Activated CD8-positive, alpha-beta memory T cell treated with anti-CD3 and anti-CD28 coated beads, Interleukin-2, amount 10 ng/mL, durations not matched to agents 7 days and 5 days (primary cell): Measurements from ENCODE around the gene FASTKD2. TPM values are rescaled to one million over a fixed set of nuclear protein-coding genes. Genes with fewer than 3 reads are reported as not detected.
A peak's percentile ranks its signal among the peaks of the same experiment; 100 is the strongest.

ENCODE experiments used
- ATAC-seq: fragments of 150-1000 bp; cut with Tn5 transposase; one replicate; pipeline ENCODE4 v1.10.0; 2021; ENCODE audit warnings: moderate library complexity
- CTCF ChIA-PET: fragments of 350-600 bp; sonication (Branson Sonifier 250); formaldehyde crosslinking; loops from one replicate; lab custom pipeline; 2021; ENCODE audit warnings: antibody characterized with exemption; lab: Charles Lee
- DNase-seq: peaks from one replicate; pipeline ENCODE4 v3.0.0-alpha.2; 2020
- H3K27ac Mint-ChIP-seq: one replicate; pipeline ENCODE4 v1.8.0; 2021; ENCODE audit warnings: mild to moderate bottlenecking, mixed read lengths
- H3K27me3 Mint-ChIP-seq: one replicate; pipeline ENCODE4 v1.8.0; 2021; ENCODE audit warnings: mixed read lengths
- H3K36me3 Mint-ChIP-seq: one replicate; pipeline ENCODE4 v1.8.0; 2021; ENCODE audit warnings: mild to moderate bottlenecking, mixed read lengths
- H3K4me1 Mint-ChIP-seq: one replicate; pipeline ENCODE4 v1.8.0; 2021; ENCODE audit warnings: mixed read lengths
- H3K4me3 Mint-ChIP-seq: one replicate; pipeline ENCODE4 v1.8.0; 2021; ENCODE audit warnings: mild to moderate bottlenecking, moderate library complexity, mixed read lengths
- H3K9me3 Mint-ChIP-seq: one replicate; pipeline ENCODE4 v1.8.0; 2022; ENCODE audit warnings: low read depth, mixed read lengths
- total RNA-seq, 2 experiments: library from RNA; stranded (reverse); gene quantifications; one replicate each; pipeline ENCODE4 v1.2.3, GENCODE V29; 2021

Gene FASTKD2
- total RNA-seq, 2 experiments from 2014 or later, result 18.8 to 23.9 TPM

GRCh38 chr2:206764673-206765241, 649 bp upstream of the FASTKD2 start:
- CTCF ChIA-PET, result interaction anchor here (0.9 to 1.6 kb wide), 5 partner anchors 10 to 36 kb away, joined by 3 to 10 read pairs (median 4); no protein-coding TSS in a partner anchor
- Mint-ChIP-seq H3K27ac (peak overlapping the region; percentile 96), H3K4me1 (peaks cover 32% of the 10 kb centered on the region), H3K36me3 (peaks cover 9% of the 10 kb centered on the region), H3K9me3 (no peaks in the 10 kb centered on the region), H3K27me3 (peaks cover 2% of the 10 kb centered on the region), H3K4me3 (peak overlapping the region; percentile 91)
- DNase-seq (no peak), ATAC-seq (no peak)

DNA sequence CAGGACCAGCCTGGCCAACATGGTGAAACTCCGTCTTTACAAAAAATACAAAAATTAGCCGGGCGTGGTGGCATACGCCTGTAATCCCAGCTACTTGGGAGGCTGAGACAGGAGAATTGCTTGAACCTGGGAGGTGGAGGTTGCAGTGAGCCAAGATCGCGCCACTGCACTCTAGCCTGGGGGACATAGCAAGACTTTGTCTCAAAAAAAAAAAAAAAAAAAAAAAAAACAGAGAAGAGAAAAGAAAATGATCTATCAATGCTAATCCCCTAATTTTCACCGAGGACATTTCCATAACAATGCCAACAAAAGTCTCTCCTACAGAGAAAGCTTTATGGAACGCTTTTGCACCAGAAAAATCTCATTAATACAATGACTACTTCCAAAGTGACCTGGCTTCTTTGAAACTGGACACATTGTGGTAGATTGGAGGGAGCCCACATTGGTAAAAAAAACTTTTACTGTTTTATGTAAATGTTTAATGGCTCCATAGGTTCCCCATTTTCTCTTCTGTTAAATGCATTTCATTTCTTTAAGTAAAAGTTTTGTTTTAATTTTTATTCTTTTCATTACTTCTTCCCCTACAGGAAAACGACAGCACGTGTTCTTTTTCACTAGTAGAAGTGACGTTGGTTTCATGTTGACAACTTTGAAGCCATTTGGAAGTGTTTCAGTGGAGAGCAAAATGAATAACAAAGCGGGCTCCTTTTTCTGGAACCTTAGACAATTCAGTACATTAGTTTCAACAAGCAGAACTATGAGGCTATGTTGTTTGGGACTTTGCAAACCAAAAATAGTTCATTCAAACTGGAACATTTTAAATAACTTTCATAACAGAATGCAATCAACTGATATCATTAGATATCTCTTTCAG, 888 bp downstream of the FASTKD2 start:
- ATAC-seq (no peak), DNase-seq (no peak)
- Mint-ChIP-seq H3K4me3 (peak overlapping the region; percentile 91), H3K27ac (peak overlapping the region; percentile 96), H3K4me1 (peaks cover 34% of the 10 kb centered on the region), H3K27me3 (peaks cover 2% of the 10 kb centered on the region), H3K9me3 (no peaks in the 10 kb centered on the region), H3K36me3 (peaks cover 13% of the 10 kb centered on the region)
- CTCF ChIA-PET, result interaction anchor here (1.1 to 1.6 kb wide), 2 partner anchors 15 to 19 kb away, joined by 4 to 10 read pairs; no protein-coding TSS in a partner anchor

DNA sequence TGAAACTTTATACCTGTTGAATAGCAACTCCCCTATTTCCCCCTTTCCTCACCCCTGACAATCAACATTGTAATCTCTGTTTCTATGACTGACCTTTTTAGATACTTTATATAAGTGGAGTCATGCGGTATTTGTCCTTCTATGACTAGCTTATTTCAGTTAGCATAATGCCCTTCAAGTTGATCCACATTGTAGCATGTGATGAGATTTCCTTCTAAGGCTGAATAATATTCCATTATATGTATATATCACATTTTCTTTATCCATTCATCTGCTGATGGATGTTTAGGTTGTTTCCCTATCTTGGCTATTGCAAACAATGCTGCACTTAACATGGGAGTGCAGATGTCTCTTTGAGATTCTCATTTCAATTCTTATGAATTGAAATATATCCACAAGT, 9.5 kb downstream of the FASTKD2 start:
- CTCF ChIA-PET, result no interaction called here
- DNase-seq (no peak), ATAC-seq (no peak)
- H3K4me3 Mint-ChIP-seq, result no peak overlapping the region
- peaks cover 71% of the 10 kb centered on the region for H3K36me3 Mint-ChIP-seq
- H3K4me1 Mint-ChIP-seq, result peaks cover 10% of the 10 kb centered on the region
- H3K9me3 Mint-ChIP-seq, result no peaks in the 10 kb centered on the region
- no peak overlapping the region for H3K27ac Mint-ChIP-seq
- H3K27me3 Mint-ChIP-seq, result no peaks in the 10 kb centered on the region

DNA sequence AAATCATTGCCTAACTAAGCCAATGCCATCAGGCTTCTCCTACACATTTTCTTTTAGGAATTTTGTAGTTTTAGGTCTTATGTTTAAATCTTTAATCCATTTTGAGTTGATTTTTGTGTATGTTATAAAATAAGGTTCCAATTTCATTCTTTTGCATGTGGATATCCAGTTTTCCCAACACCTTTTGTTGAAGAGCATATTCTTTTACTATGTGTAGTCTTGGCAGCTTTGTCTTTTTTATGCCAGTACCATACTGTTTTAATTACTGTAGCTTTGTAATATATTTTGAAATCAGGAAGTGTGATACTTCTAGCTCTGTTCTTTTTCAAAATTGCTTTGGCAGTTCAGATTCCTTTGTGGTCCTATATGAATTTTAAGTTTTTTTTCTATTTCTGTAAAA, 11.0 kb downstream of the FASTKD2 start:
- CTCF ChIA-PET, result no interaction called here
- no peak for DNase-seq
- Mint-ChIP-seq H3K27me3 (no peaks in the 10 kb centered on the region), H3K9me3 (no peaks in the 10 kb centered on the region), H3K4me3 (no peak overlapping the region), H3K27ac (no peak overlapping the region), H3K36me3 (peaks cover 77% of the 10 kb centered on the region), H3K4me1 (peaks cover 9% of the 10 kb centered on the region)
- ATAC-seq, result no peak

DNA sequence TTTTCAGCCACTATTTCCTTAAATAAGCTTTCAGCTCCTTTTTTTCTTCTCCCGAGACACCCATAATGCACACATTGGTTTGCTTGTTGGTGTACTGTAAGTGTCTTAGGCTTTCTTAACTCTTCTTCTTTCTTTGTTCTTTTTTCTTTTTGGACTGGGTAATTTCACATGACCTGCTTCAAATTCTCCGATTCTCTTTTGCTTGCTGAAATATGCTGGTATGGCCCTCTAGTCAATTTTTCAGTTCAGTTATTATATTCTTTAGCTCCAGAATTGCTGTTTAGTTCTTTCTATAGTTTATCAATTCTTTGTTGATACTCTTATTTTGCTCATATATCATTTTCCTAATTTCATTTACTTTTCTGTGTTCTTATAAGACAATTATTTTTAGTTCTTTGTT, 15.3 kb downstream of the FASTKD2 start:
- ATAC-seq (no peak), DNase-seq (no peak)
- Mint-ChIP-seq H3K27me3 (no peaks in the 10 kb centered on the region), H3K36me3 (peaks cover 72% of the 10 kb centered on the region), H3K4me3 (no peak overlapping the region), H3K4me1 (peaks cover 7% of the 10 kb centered on the region), H3K27ac (no peak overlapping the region), H3K9me3 (no peaks in the 10 kb centered on the region)
- CTCF ChIA-PET, result interaction anchor here (0.6 to 1.6 kb wide), 8 partner anchors 8 to 1990 kb away, joined by 3 to 10 read pairs (median 4); partner anchors contain the start of genes FASTKD2 and MDH1B

DNA sequence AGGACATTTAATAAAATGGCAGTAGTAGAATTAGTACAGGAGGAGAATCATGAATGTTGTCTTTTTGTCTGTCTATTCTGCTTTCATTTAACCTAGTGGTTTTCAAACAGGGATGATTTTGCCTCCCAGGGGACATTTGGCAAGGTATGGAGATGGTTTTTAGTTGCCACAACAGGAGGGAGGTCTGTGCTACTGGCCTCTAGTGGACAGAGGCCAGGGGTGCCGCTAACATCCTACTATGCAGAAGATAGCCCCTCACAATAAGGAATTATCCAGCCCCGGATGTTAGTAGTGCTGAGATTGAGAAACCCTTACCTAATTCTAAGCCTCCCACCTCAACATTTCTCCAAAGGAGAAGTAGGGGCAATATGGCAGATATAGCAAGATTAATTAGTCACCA, 18.3 kb downstream of the FASTKD2 start:
- Mint-ChIP-seq H3K36me3 (peaks cover 54% of the 10 kb centered on the region), H3K9me3 (no peaks in the 10 kb centered on the region), H3K27me3 (no peaks in the 10 kb centered on the region), H3K27ac (no peak overlapping the region), H3K4me1 (peaks cover 3% of the 10 kb centered on the region), H3K4me3 (no peak overlapping the region)
- DNase-seq, result no peak
- CTCF ChIA-PET, result interaction anchor here (1.8 to 2.3 kb wide), 2 partner anchors 11 to 15 kb away, joined by 7 to 12 read pairs; no protein-coding TSS in a partner anchor
- no peak for ATAC-seq

DNA sequence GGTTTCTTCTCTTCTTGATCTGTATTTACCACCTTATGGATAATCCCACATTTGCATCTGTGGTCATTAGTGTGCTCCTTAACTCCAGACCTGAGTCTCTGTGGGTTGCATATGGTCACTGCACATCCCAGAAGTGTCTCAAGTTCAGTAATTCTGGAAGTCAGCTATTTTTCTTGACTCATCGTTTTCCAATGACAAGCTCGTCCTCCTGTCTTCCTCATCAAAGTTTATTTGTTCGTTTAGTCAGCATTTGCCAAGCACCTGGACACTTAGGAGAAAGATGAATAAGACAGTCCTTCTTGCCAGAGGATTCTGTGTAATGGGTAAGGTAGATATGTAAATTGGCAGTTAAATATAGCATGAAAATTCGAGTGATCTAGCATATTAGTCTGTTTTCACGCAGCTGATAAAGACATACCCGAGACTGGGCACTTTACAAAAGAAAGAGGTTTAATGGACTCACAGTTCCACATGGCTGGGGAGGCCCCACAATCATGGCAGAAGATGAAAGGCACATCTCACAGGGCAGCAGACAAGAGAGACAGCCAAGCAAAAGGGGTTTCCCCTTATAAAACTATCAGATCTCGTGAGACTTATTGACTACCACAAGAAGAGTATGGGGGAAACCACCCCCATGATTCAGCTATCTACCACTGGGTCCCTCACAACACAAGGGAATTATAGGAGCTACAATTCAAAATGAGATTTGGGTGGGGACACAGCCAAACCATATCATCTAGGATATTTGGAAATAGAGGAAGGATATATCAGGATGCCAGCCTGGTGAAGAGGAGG, 19.4 kb downstream of the FASTKD2 start:
- Mint-ChIP-seq H3K9me3 (no peaks in the 10 kb centered on the region), H3K36me3 (peaks cover 49% of the 10 kb centered on the region), H3K4me3 (no peak overlapping the region), H3K27ac (no peak overlapping the region), H3K4me1 (peaks cover 2% of the 10 kb centered on the region), H3K27me3 (no peaks in the 10 kb centered on the region)
- DNase-seq (no peak), ATAC-seq (no peak)
- CTCF ChIA-PET, result interaction anchor here (1.0 to 1.8 kb wide), 2 partner anchors 10 to 19 kb away, joined by 4 to 7 read pairs; partner anchors contain the start of genes FASTKD2 and MDH1B

GRCh38 chr2:206790311-206790935, 25.0 kb downstream of the FASTKD2 start:
- no peak overlapping the region for H3K27ac Mint-ChIP-seq
- H3K4me3 Mint-ChIP-seq, result no peak overlapping the region
- no peaks in the 10 kb centered on the region for H3K4me1 Mint-ChIP-seq
- ATAC-seq (no peak), DNase-seq (no peak)
- CTCF ChIA-PET, result interaction anchor here (2.1 kb wide), 1 partner anchor 10 kb away, joined by 8 read pairs; no protein-coding TSS in a partner anchor
- no peaks in the 10 kb centered on the region for H3K9me3 Mint-ChIP-seq
- H3K27me3 Mint-ChIP-seq, result no peaks in the 10 kb centered on the region
- peaks cover 28% of the 10 kb centered on the region for H3K36me3 Mint-ChIP-seq

- Mint-ChIP-seq H3K9me3 (no peaks in the 10 kb centered on the region), H3K4me1 (no peaks in the 10 kb centered on the region), H3K27me3 (no peaks in the 10 kb centered on the region), H3K36me3 (peaks cover 19% of the 10 kb centered on the region), H3K4me3 (no peak overlapping the region), H3K27ac (no peak overlapping the region)
- CTCF ChIA-PET, result interaction anchor here (1.6 kb wide), 1 partner anchor 8 kb away, joined by 12 read pairs; no protein-coding TSS in a partner anchor
- no peak for DNase-seq
- ATAC-seq, result no peak
Measured at GRCh38 chr2:206792645-206793044, 27.2 kb downstream of the FASTKD2 start.

GRCh38 chr2:206797376-206797775, 32.0 kb downstream of the FASTKD2 start:
- peaks cover 15% of the 10 kb centered on the region for H3K4me1 Mint-ChIP-seq
- no peak overlapping the region for H3K27ac Mint-ChIP-seq

GRCh38 chr2:206798000-206798399, 32.6 kb downstream of the FASTKD2 start:
- H3K36me3 Mint-ChIP-seq, result no peaks in the 10 kb centered on the region
- H3K27ac Mint-ChIP-seq, result no peak overlapping the region
- peaks cover 16% of the 10 kb centered on the region for H3K4me1 Mint-ChIP-seq
- H3K4me3 Mint-ChIP-seq, result no peak overlapping the region
- DNase-seq (no peak), ATAC-seq (no peak)
- CTCF ChIA-PET, result interaction anchor here (1.3 to 1.7 kb wide), 3 partner anchors 27 to 683 kb away, joined by 3 to 4 read pairs (median 3); no protein-coding TSS in a partner anchor
- H3K27me3 Mint-ChIP-seq, result no peaks in the 10 kb centered on the region
- no peaks in the 10 kb centered on the region for H3K9me3 Mint-ChIP-seq

More at GRCh38 chr2:206797376-206797775, 32.0 kb downstream of the FASTKD2 start:
- CTCF ChIA-PET, result interaction anchor here (1.3 to 1.7 kb wide), 3 partner anchors 28 to 684 kb away, joined by 3 to 4 read pairs (median 3); no protein-coding TSS in a partner anchor
- DNase-seq, result no peak
- ATAC-seq, result no peak
- no peak overlapping the region for H3K4me3 Mint-ChIP-seq
- H3K27me3 Mint-ChIP-seq, result no peaks in the 10 kb centered on the region
- H3K9me3 Mint-ChIP-seq, result no peaks in the 10 kb centered on the region
- H3K36me3 Mint-ChIP-seq, result peaks cover under 1% of the 10 kb centered on the region

- H3K27ac Mint-ChIP-seq, result no peak overlapping the region
- DNase-seq, result no peak
- peaks cover 16% of the 10 kb centered on the region for H3K4me1 Mint-ChIP-seq
- no peaks in the 10 kb centered on the region for H3K36me3 Mint-ChIP-seq
- ATAC-seq, result no peak
- H3K9me3 Mint-ChIP-seq, result no peaks in the 10 kb centered on the region
- H3K4me3 Mint-ChIP-seq, result no peak overlapping the region
- CTCF ChIA-PET, result interaction anchor here (0.5 to 3.2 kb wide), 2 partner anchors 30 to 674 kb away, joined by 3 to 27 read pairs; no protein-coding TSS in a partner anchor
- no peaks in the 10 kb centered on the region for H3K27me3 Mint-ChIP-seq
Measured at GRCh38 chr2:206799083-206799482, 33.7 kb downstream of the FASTKD2 start.
